ENCODE data around the gene CYP4F8.

GRCh38 chr19:15584541-15585115 lies 30.4 kb upstream of the CYP4F8 start:
- no peak for TF ChIP-seq TOX (CRISPR knock-in tag; IDR thresholded peaks at IDR 0.05; ENCODE audit: borderline replicate concordance)
- no peak for TF ChIP-seq CREB5 (CRISPR knock-in tag; IDR thresholded peaks at IDR 0.05; ENCODE audit: low read depth)
- no peak for TF ChIP-seq SNAI2 (CRISPR knock-in tag; IDR thresholded peaks at IDR 0.05)
- TF ChIP-seq ZC3H10 (CRISPR knock-in tag; IDR thresholded peaks at IDR 0.05), result no peak
- TF ChIP-seq ESRRG (CRISPR knock-in tag; IDR thresholded peaks at IDR 0.05), result no peak

All from SK-N-SH treated with all-trans-retinoic acid at 6 μM for 48 hours (cell line).